Measurements from ENCODE around the gene MARK3. TPM values are rescaled to one million over a fixed set of nuclear protein-coding genes. Genes with fewer than 3 reads are reported as not detected.

Gene MARK3
- total RNA-seq, 2 experiments from 2014 or later, result 107 TPM

DNA sequence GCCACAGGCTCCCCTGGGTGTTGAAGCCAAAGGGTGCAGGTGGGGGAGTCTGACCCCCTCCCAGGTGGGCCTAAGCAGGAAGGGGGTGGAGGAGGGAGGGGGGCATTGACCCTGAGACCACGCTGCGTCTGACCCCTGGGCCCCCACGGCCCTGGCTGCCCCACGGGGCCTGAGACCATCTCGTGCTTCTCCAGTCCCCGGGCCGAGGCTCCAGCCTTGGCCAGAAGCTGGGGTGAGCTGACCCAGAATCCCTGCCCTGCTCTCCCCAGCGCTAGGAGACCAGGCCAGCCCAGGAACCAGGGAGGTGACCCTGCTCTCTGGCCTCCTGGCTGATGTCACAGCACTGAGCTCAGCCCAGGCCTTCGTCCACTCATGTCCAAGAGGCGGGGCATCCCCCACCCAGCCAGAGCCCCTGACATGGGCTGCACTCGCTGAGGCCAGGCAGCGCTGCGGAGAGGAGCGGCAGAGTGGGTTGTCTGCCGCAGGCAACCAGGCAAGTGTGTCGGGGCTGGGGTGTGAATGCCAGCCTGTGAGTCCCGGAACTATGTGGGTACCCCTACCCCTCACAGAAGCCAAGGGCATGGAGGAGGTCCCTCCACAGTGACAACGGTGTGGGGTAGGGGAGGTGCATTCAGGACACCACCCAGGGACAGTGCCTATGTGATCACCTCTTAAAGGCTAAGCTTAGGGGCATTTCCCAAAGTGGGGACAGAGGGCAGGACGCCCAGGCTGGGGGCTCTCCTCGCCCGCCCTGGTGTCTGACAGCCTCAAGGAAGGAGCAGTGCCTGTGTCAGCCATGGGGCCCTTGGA lies 150.1 kb downstream of the MARK3 start:
- H3K27me3 ChIP-seq (ENCODE audit: control insufficient read depth in 1 of 2, insufficient read depth in 2 of 2, low read length in 2 of 2), result peaks cover 0 to 3% of the 10 kb centered on the region in 2 experiments
- H3K4me1 ChIP-seq (ENCODE audit: insufficient read depth, low read length), result peaks cover 14% of the 10 kb centered on the region
- no peak for DNase-seq
- no peak for ATAC-seq (ENCODE audit: poor library complexity)
- Mint-ChIP-seq H3K9me3 (no peaks in the 10 kb centered on the region), H3K36me3 (ENCODE audit: low read depth) (no peaks in the 10 kb centered on the region), H3K27ac (no peak overlapping the region), H3K27me3 (no peaks in the 10 kb centered on the region), H3K4me1 (ENCODE audit: low read depth) (peaks cover 11% of the 10 kb centered on the region), H3K4me3 (no peak overlapping the region)
- H3K4me3 ChIP-seq (ENCODE audit: low read length), result no peak overlapping the region
- no peak for TF ChIP-seq CTCF (IDR thresholded peaks at IDR 0.05)
- H3K36me3 ChIP-seq (ENCODE audit: insufficient read depth, low read length), result peaks cover 19% of the 10 kb centered on the region
- CTCF ChIA-PET, result no interaction called here
- intact Hi-C loops (cut with DNase I, micrococcal nuclease), result no loop called here
- POLR2A ChIA-PET, result no interaction called here
- H3K27ac ChIP-seq (ENCODE audit: low read depth in 1 of 2, low read length in 2 of 2), result no peak overlapping the region
- no peaks in the 10 kb centered on the region for H3K9me3 ChIP-seq (ENCODE audit: control insufficient read depth in 1 of 2, insufficient read depth in 1 of 2, low read length in 2 of 2)

GRCh38 chr14:103535891-103536565 lies 150.8 kb downstream of the MARK3 start:
- H3K9me3 ChIP-seq (ENCODE audit: control insufficient read depth in 1 of 2, insufficient read depth in 1 of 2, low read length in 2 of 2), result no peaks in the 10 kb centered on the region
- intact Hi-C loops (cut with DNase I, micrococcal nuclease), result no loop called here
- Mint-ChIP-seq H3K4me1 (ENCODE audit: low read depth) (peaks cover 7% of the 10 kb centered on the region), H3K4me3 (no peak overlapping the region), H3K27ac (no peak overlapping the region), H3K36me3 (ENCODE audit: low read depth) (no peaks in the 10 kb centered on the region), H3K9me3 (no peaks in the 10 kb centered on the region), H3K27me3 (no peaks in the 10 kb centered on the region)
- peaks cover 0 to 3% of the 10 kb centered on the region in 2 experiments for H3K27me3 ChIP-seq (ENCODE audit: control insufficient read depth in 1 of 2, insufficient read depth in 2 of 2, low read length in 2 of 2)
- CTCF ChIA-PET, result interaction anchor here (1.0 to 1.6 kb wide), 2 partner anchors 9 to 15 kb away, joined by 3 to 5 read pairs; no protein-coding TSS in a partner anchor
- no peak for ATAC-seq (ENCODE audit: poor library complexity)
- peaks cover 19% of the 10 kb centered on the region for H3K36me3 ChIP-seq (ENCODE audit: insufficient read depth, low read length)
- TF ChIP-seq CTCF (IDR thresholded peaks at IDR 0.05), result no peak
- no peak overlapping the region for H3K27ac ChIP-seq (ENCODE audit: low read depth in 1 of 2, low read length in 2 of 2)
- no peak for DNase-seq
- H3K4me3 ChIP-seq (ENCODE audit: low read length), result no peak overlapping the region
- POLR2A ChIA-PET, result no interaction called here
- H3K4me1 ChIP-seq (ENCODE audit: insufficient read depth, low read length), result peaks cover 7% of the 10 kb centered on the region

GRCh38 chr14:103536693-103537092 lies 151.5 kb downstream of the MARK3 start:
- Mint-ChIP-seq H3K36me3 (ENCODE audit: low read depth) (no peaks in the 10 kb centered on the region), H3K4me1 (ENCODE audit: low read depth) (peaks cover under 1% of the 10 kb centered on the region), H3K27ac (no peak overlapping the region), H3K27me3 (no peaks in the 10 kb centered on the region), H3K9me3 (no peaks in the 10 kb centered on the region), H3K4me3 (no peak overlapping the region)
- ATAC-seq (ENCODE audit: poor library complexity) (no peak), DNase-seq (no peak)
- intact Hi-C loops (cut with DNase I, micrococcal nuclease), result no loop called here
- H3K4me3 ChIP-seq (ENCODE audit: low read length), result no peak overlapping the region
- TF ChIP-seq CTCF (IDR thresholded peaks at IDR 0.05), result no peak
- peaks cover 0 to 3% of the 10 kb centered on the region in 2 experiments for H3K27me3 ChIP-seq (ENCODE audit: control insufficient read depth in 1 of 2, insufficient read depth in 2 of 2, low read length in 2 of 2)
- CTCF ChIA-PET, result interaction anchor here (1.0 to 1.6 kb wide), 2 partner anchors 9 to 16 kb away, joined by 3 to 5 read pairs; no protein-coding TSS in a partner anchor
- H3K27ac ChIP-seq (ENCODE audit: low read depth in 1 of 2, low read length in 2 of 2), result no peak overlapping the region
- no peaks in the 10 kb centered on the region for H3K9me3 ChIP-seq (ENCODE audit: control insufficient read depth in 1 of 2, insufficient read depth in 1 of 2, low read length in 2 of 2)
- H3K36me3 ChIP-seq (ENCODE audit: insufficient read depth, low read length), result peaks cover 19% of the 10 kb centered on the region
- H3K4me1 ChIP-seq (ENCODE audit: insufficient read depth, low read length), result peaks cover under 1% of the 10 kb centered on the region
- POLR2A ChIA-PET, result no interaction called here
